ENCODE data around the gene SCN4A. TPM values are rescaled to one million over a fixed set of nuclear protein-coding genes. Genes with fewer than 3 reads are reported as not detected.

Gene SCN4A
- total and polyA plus RNA-seq, 2 of the 13 experiments (the other 11 are each of a cell fraction or from before 2014, with no cell fraction given), result 0.02 to 0.03 TPM

DNA sequence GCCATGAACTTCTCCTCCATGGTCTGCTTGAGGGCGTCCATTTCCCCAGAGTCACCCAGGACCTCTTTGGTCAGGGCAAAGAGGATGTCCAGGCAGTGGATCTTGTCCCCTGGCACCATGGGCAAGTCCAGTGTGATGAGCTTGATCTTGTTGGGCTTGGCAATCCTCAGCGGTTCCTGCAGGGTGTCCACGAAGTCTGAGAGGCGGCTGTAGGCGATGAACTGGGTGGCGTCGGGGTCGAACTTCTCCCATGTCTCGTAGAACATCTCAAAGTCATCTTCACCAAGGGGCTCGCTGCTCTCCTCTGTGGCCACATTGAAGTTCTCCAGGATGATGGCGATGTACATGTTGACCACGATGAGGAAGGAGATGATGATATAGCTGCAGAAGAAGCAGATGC, 31.6 kb downstream of the SCN4A start:
- H3K27ac ChIP-seq (ENCODE audit: extremely low read length, insufficient read depth, low read length), result no peak overlapping the region
- H3K9me3 ChIP-seq (ENCODE audit: low read length), result no peaks in the 10 kb centered on the region
- no TSS peak for BruUV-seq (replicated peaks)
- H4K20me1 ChIP-seq (ENCODE audit: insufficient read depth, low read length), result no peaks in the 10 kb centered on the region
- peaks cover 0 to 38% of the 10 kb centered on the region in 2 experiments; a peak in 3 of 5 replicates for H3K27me3 ChIP-seq (ENCODE audit: control insufficient read depth in 1 of 2, insufficient read depth in 2 of 2, low read length in 2 of 2)
- no peak overlapping the region for H3K9ac ChIP-seq (ENCODE audit: insufficient read depth, low read depth, low read length)
- DNase-seq (ENCODE audit: low spot score) (no peak), FAIRE-seq (no peak), ATAC-seq (no peak)
- ChIA-PET CTCF (ENCODE audit: low intra/inter-chr PET ratio, low total read pairs) (no interaction called here), POLR2A (no interaction called here)
- no peak overlapping the region for H3K4me3 ChIP-seq (replicated peaks in 1 of 3; ENCODE audit: insufficient read depth in 1 of 3, low read depth in 2 of 3, low read length in 3 of 3)
- no peaks in the 10 kb centered on the region for H3K79me2 ChIP-seq (ENCODE audit: insufficient read depth, low read length)
- no peaks in the 10 kb centered on the region for H3K36me3 ChIP-seq (replicated peaks in 1 of 2; ENCODE audit: control insufficient read depth in 1 of 2, insufficient read depth in 2 of 2, low read length in 2 of 2)
- in situ Hi-C loops (cut with HindIII; ENCODE audit: extremely low pct_ligation_motif_present, low pct_unique_long_range_greater_than_20kb), result no loop called here
- no peak overlapping the region for H3K4me2 ChIP-seq (ENCODE audit: low read depth, low read length)
- H3K4me1 ChIP-seq (ENCODE audit: insufficient read depth, low read length), result peaks cover 11% of the 10 kb centered on the region
- TF ChIP-seq ZFP37 (CRISPR knock-in tag; IDR thresholded peaks at IDR 0.05; ENCODE audit: borderline replicate concordance) (no peak), CREB1 (IDR thresholded peaks at IDR 0.05) (no peak), CREB1 (CRISPR knock-in tag; IDR thresholded peaks at IDR 0.05) (no peak)
- no peak overlapping the region for H2AFZ ChIP-seq (ENCODE audit: low read length)
- intact Hi-C loops (cut with micrococcal nuclease; ENCODE audit: unreplicated experiment), result no loop called here
- WGBS (ENCODE audit: low lambda C conversion rate), result 66% methylated on average over 11 of the region's 12 CpGs

- ATAC-seq (no peak), FAIRE-seq (no peak), DNase-seq (ENCODE audit: low spot score) (no peak)
- H3K4me2 ChIP-seq (ENCODE audit: low read depth, low read length), result no peak overlapping the region
- ChIA-PET CTCF (ENCODE audit: low intra/inter-chr PET ratio, low total read pairs) (no interaction called here), POLR2A (no interaction called here)
- no peak overlapping the region for H3K9ac ChIP-seq (ENCODE audit: insufficient read depth, low read depth, low read length)
- H3K36me3 ChIP-seq (replicated peaks in 1 of 2; ENCODE audit: control insufficient read depth in 1 of 2, insufficient read depth in 2 of 2, low read length in 2 of 2), result no peaks in the 10 kb centered on the region
- no peak overlapping the region for H3K27ac ChIP-seq (ENCODE audit: extremely low read length, insufficient read depth, low read length)
- H3K4me1 ChIP-seq (ENCODE audit: insufficient read depth, low read length), result peaks cover 6% of the 10 kb centered on the region
- H3K9me3 ChIP-seq (ENCODE audit: low read length), result no peaks in the 10 kb centered on the region
- H3K4me3 ChIP-seq (replicated peaks in 1 of 3; ENCODE audit: insufficient read depth in 1 of 3, low read depth in 2 of 3, low read length in 3 of 3), result no peak overlapping the region
- peaks cover 0 to 39% of the 10 kb centered on the region in 2 experiments; a peak in 3 of 5 replicates for H3K27me3 ChIP-seq (ENCODE audit: control insufficient read depth in 1 of 2, insufficient read depth in 2 of 2, low read length in 2 of 2)
- intact Hi-C loops (cut with micrococcal nuclease; ENCODE audit: unreplicated experiment) (no loop called here), in situ Hi-C loops (cut with HindIII; ENCODE audit: extremely low pct_ligation_motif_present, low pct_unique_long_range_greater_than_20kb) (no loop called here)
- BruUV-seq (replicated peaks), result no TSS peak
- WGBS (ENCODE audit: low lambda C conversion rate), result 50% methylated on average over 6 of the region's 14 CpGs
- no peaks in the 10 kb centered on the region for H4K20me1 ChIP-seq (ENCODE audit: insufficient read depth, low read length)
- H2AFZ ChIP-seq (ENCODE audit: low read length), result no peak overlapping the region
- H3K79me2 ChIP-seq (ENCODE audit: insufficient read depth, low read length), result no peaks in the 10 kb centered on the region
- TF ChIP-seq TGIF2 (CRISPR knock-in tag; IDR thresholded peaks at IDR 0.05), result no peak
- no peak for TF ChIP-seq POLR2AphosphoS2 (IDR thresholded peaks at IDR 0.05; ENCODE audit: low read depth, low read length)
- TF ChIP-seq TEAD2 (CRISPR knock-in tag; IDR thresholded peaks at IDR 0.05), result no peak
- no peak for TF ChIP-seq ZBTB2 (CRISPR knock-in tag; IDR thresholded peaks at IDR 0.05; ENCODE audit: low read depth)
- TF ChIP-seq BCL6 (CRISPR knock-in tag; IDR thresholded peaks at IDR 0.05), result no peak
- no peak for TF ChIP-seq NR2F6 (IDR thresholded peaks at IDR 0.05)
- no peak for TF ChIP-seq NR2F6 (CRISPR knock-in tag; IDR thresholded peaks at IDR 0.05)
- no peak for TF ChIP-seq ZFX (CRISPR knock-in tag; IDR thresholded peaks at IDR 0.05; ENCODE audit: low read depth)
- TF ChIP-seq RFX1 (IDR thresholded peaks at IDR 0.05), result no peak
- TF ChIP-seq KDM2A (CRISPR knock-in tag; IDR thresholded peaks at IDR 0.05; ENCODE audit: borderline replicate concordance, low read depth), result no peak
- TF ChIP-seq, protein P1, sequence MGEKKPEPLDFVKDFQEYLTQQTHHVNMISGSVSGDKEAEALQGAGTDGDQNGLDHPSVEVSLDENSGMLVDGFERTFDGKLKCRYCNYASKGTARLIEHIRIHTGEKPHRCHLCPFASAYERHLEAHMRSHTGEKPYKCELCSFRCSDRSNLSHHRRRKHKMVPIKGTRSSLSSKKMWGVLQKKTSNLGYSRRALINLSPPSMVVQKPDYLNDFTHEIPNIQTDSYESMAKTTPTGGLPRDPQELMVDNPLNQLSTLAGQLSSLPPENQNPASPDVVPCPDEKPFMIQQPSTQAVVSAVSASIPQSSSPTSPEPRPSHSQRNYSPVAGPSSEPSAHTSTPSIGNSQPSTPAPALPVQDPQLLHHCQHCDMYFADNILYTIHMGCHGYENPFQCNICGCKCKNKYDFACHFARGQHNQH (CRISPR knock-in tag; IDR thresholded peaks at IDR 0.05), result no peak
- TF ChIP-seq, protein P2, sequence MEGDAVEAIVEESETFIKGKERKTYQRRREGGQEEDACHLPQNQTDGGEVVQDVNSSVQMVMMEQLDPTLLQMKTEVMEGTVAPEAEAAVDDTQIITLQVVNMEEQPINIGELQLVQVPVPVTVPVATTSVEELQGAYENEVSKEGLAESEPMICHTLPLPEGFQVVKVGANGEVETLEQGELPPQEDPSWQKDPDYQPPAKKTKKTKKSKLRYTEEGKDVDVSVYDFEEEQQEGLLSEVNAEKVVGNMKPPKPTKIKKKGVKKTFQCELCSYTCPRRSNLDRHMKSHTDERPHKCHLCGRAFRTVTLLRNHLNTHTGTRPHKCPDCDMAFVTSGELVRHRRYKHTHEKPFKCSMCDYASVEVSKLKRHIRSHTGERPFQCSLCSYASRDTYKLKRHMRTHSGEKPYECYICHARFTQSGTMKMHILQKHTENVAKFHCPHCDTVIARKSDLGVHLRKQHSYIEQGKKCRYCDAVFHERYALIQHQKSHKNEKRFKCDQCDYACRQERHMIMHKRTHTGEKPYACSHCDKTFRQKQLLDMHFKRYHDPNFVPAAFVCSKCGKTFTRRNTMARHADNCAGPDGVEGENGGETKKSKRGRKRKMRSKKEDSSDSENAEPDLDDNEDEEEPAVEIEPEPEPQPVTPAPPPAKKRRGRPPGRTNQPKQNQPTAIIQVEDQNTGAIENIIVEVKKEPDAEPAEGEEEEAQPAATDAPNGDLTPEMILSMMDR (CRISPR knock-in tag; IDR thresholded peaks at IDR 0.05), result no peak
- no peak for TF ChIP-seq ZNF264 (CRISPR knock-in tag; IDR thresholded peaks at IDR 0.05)
- TF ChIP-seq ZNF501 (CRISPR knock-in tag; IDR thresholded peaks at IDR 0.05), result no peak
- TF ChIP-seq MEIS2 (CRISPR knock-in tag; IDR thresholded peaks at IDR 0.05), result no peak
- no peak for TF ChIP-seq ZBTB7B (CRISPR knock-in tag; IDR thresholded peaks at IDR 0.05)
These were observed 32.1 kb downstream of the SCN4A start for GRCh38 chr17:63940584-63940983.

Data from HepG2 (cell line).